ENCODE data around the gene SMYD3.
"Not testable (repeated sequence)": the region's sequence is repeated elsewhere in the genome, so short reads cannot be mapped to it uniquely, and the experiment has no call there.

Gene SMYD3

DNA sequence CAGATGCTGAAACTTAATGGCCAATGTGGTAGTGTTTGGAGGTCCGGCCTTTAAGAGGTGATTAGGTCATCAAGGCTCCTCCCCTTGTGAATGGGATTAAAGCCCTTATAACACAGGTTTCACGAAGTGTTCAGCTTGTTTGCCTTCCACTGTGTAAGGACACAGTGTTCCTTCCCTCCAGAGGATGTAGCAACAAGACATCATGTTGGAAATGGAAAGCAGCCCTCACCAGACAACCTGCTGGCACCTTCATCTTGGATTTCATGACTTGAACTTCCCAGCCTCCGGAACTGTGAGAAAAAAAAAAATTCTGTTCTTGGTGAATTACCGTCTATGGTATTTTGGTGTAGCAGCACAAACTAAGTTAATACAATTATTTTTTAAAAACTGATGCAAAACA, 738.5 kb downstream of the SMYD3 start:
- DNase-seq (ENCODE audit: low read depth) = no peak

DNA sequence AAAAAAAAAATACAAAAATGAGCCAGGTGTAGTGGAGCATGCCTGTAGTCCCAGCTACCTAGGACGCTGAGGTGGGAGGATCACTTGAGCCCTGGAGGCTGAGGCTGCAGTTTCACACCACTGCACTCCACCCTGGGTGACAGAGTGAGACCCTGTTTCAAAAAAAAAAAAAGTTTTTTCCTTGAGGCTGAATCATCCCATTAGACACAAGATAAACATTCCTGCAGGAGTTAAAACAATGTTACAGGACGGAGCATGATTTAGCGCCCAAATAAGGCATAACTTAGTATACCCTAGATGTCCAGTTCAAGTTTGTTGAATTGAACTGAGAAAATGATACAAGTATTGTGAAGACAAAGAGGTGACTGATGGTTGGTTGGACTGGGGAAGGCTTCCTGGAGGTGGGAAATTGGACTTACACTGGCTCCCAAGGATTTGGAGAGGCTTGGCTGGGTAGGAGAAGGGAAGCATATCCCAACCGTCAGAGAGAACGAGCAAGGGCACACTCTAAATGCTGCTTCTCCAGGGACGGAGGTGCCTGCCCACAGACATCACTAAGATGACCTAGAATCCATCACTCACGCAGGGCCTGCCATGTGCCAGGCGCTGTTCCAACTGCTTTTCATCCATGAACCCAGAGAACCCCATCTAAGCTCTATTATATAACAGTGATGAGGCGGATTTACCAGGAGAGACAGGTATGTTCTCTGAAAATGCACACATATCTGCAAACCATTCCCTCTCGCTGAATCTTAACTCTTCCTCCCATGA, 741.7 kb downstream of the SMYD3 start:
- peak; percentile 26 for DNase-seq (ENCODE audit: low read depth)

- DNase-seq (ENCODE audit: low read depth) = no peak
These were observed 743.2 kb downstream of the SMYD3 start for GRCh38 chr1:245763873-245764331.

DNA sequence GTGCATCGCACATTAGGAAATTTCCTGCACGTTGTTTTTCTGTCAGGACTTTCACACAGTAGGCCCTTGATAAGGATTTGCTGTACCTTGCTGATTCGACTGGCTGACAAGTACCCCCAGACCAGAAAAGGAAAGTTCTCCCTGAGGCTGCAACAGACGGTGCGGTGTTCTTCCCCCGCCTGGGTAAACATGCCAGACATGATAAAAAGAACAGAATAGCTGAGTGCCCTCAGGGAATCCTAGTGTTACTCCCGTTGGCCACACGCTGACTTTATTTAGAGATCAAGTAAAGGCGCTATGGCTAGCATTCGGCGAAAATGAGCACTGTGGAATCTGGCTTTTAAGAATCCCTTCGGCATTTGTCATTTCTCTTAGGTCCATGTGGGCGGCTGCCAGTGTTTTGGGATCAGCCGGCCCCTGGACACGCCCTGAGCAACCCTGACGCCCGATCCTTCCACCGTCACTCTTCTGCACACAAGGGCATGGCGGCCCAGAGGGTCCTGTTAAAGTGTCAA, 744.6 kb downstream of the SMYD3 start:
- DNase-seq (ENCODE audit: low read depth) = no peak

DNA sequence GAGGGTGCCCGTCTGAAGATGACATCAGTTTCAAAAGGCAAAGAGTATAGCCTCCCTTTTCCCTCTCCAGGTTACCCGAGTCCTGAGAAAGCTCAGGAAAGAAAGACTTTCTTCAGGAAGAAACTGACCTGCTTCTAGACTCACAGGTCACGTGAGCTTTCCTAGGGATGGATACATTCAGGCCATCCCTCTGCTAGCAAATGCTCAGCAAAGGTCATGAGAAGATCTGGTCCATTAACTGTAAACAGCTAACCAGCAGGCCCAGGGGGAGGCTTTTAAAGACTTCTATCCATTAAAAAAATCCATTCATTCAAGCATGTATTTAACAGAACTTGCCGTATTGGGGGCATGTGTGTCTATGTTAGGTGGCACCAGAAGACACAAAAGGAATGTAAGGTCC, 746.8 kb downstream of the SMYD3 start:
- no peak for DNase-seq (ENCODE audit: low read depth)

GRCh38 chr1:245754463-245754961, 752.6 kb downstream of the SMYD3 start:
- DNase-seq (ENCODE audit: low read depth) = no peak

- no peak for DNase-seq (ENCODE audit: low read depth)
These were observed 753.3 kb downstream of the SMYD3 start for GRCh38 chr1:245753807-245754206.

- DNase-seq (ENCODE audit: low read depth) = no peak
These were observed 754.5 kb downstream of the SMYD3 start for GRCh38 chr1:245752561-245752960.

DNA sequence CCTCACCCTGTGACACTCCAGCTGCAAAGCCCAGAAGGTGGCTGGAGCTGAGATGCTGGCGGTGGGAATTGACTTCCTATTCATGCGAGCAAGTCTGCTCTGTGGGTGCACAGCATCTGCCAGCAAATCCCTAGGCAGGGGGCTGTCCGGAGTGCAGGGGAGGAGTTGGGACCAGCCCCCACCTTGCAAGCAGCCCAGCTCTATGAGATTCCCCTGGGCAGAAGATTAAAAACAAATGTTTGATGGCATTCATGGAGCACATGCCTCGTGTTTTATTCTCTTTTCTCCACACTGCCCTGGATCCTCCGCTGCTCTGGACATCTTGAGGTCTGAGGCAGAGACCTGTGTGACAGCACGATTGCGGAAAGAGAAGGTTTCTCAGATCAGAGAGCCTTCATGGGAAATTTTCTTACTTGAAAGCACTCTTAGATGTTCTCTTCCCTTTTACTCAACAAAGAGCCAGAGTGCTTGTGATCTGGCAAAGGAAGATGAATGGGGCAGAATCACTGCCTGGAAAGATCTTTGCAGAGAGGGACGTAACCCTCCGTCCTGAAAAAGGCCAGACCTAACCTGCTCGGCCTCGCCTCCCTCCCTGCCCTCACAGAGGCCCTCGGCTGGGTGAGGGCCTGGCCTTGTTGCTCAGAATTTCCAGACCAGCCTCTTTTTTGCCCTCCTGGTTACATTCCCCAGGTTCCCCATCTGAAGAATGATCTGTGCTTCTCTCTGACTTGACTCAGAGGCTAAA, 755.2 kb downstream of the SMYD3 start:
- DNase-seq (ENCODE audit: low read depth) = no peak

DNA sequence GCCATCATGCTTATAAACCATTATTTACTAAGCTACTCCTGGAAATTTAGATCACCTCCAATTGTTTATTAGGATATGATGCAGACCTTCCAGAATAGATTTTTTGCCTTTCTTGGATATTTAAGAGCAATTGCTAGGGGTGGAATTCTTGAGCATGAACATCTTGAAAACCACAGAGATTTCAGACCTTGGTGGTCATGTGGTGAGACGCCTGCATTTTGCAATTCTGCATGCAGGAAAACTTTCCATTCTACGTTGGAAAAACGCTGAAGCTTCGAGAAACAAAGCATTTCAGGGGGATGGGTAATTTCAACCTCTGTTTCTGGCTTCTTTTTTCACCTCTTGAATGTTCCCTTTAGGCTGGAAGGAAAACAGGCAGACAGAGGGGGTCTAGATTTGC, 756.0 kb downstream of the SMYD3 start:
- no peak for DNase-seq (ENCODE audit: low read depth)

DNA sequence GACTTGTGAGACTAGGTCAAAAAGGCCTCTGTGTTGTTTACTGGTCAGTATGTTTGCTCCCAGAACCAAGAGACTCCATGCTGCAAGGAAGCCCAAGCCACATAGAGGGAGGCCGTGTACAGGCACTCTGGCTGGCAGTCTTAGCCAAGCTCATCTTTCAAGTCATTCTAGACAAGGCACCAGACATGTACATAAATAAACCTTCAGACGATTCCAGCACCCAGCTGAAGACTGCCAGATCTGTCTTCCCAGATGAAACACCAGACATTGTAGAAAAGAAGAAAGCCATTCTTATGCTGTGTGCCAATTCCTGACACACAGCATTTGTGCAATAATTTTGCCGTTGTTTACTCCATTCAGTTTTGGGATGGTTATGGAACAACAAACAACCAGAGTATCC, 756.8 kb downstream of the SMYD3 start:
- DNase-seq (ENCODE audit: low read depth) = no peak

DNA sequence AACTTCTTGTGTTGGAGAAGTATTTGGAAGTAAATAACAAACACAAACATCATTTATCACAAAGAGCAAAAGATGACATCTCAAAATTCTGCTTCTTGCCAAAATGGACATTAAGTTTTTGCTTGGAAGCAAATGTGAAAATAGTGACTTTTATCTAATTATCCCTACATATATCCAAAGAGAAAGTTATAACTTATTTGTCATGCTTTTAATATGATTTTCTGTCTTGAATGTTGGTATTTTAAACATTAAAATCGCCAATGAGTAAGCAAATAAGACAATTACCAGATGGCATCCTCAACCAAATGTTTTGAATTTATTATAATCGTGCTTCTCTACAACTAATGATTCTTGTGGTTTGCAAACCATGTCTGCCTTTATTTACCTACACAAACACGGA, 758.0 kb downstream of the SMYD3 start:
- DNase-seq (ENCODE audit: low read depth) = no peak

DNA sequence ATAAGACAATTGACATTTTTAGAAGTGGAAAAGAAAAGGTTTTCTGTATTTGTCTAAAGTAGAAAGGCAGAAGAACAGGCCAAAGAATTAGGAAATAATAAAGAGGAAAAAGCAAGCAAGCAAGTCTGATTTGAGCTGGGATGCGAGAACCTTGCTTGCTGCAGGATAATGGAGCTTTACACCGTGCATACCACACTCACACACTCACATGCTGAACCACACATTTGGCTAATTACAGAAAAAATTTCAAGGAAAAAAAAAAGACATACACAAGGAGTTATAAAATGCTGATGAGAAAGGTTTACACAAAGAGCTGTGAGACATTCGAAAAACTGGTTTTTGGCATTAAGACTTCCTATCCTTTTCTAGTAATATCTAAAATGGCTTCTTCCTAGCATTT, 758.4 kb downstream of the SMYD3 start:
- no peak for DNase-seq (ENCODE audit: low read depth)

- DNase-seq (ENCODE audit: low read depth) = no peak
These were observed 758.8 kb downstream of the SMYD3 start for GRCh38 chr1:245748240-245748639.

GRCh38 chr1:245742896-245743295, 764.2 kb downstream of the SMYD3 start:
- DNase-seq (ENCODE audit: low read depth) = no peak

DNA sequence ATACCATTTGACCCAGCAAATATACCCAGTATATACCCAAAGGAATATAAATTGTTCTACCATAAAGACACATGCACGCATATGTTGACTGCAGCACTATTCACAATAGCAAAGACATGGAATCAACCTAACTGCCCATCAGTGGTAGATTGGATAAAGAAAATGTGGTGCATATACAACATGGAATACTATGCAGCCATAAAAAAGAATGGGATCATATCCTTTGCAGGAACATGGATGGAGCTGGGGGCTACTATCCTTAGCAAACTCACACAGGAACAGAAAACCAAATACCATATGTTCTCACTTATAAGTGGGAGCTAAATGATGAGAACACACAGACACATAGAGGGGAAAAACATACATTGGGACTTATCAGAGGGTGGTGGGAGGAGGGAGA, 766.7 kb downstream of the SMYD3 start:
- DNase-seq (ENCODE audit: low read depth) = not testable (repeated sequence)

DNA sequence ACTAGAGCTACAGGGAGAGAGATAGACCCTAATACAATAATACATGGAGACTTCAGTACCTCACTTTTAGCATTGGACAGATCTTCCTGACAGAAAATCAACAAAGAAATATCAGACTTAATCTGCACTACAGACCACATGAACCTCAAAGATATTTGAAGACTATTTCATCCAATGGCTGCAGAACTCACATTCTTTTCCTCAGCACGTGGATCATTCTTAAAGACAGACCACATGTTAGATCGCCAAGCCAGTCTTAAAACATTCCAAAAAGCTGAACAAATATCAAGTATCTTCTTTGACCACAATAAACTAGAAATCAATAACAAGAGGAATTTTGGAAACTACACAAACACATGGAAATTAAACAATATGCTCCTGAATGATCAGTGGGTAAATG, 776.3 kb downstream of the SMYD3 start:
- DNase-seq (ENCODE audit: low read depth) = no peak

GRCh38 chr1:245728035-245728434, 779.0 kb downstream of the SMYD3 start:
- not testable (repeated sequence) for DNase-seq (ENCODE audit: low read depth)

DNA sequence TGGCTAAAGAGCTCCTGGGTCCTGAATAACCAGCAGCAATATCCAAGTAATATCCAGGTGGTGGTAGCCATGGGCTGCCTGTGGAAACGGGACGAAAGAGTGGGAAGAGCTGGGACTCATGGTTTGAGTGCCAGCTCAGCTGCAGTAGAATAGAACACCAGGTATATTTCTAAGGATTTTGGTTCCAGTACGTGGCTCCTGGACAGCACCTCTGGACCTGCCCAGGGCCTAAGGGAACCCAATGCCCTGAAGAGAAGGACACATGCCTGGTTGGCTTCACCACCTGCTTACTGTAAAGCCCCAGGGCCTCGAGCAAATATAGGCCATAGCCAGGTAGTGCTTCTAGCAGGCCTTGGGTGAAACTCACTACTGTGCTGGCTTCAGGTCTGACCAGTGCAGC, 785.6 kb downstream of the SMYD3 start:
- no peak for DNase-seq (ENCODE audit: low read depth)

DNA sequence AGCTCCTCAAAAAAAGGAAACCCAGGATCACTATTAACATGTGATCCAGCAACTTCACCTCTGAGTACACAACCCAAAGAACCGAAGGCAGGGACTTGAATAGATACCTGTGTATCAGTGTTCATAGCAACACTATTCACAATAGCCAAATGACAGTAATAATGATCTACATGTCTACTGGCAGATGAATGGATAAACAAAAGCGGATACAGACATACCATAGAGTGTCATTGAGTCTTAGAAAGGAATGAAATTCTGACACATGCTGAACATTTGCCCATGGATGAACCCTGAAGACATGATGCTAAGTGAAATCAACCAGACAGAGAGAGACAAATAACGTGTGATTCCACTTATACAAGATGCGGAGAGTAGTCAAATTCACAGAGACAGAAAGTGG, 788.1 kb downstream of the SMYD3 start:
- DNase-seq (ENCODE audit: low read depth) = no peak

- DNase-seq (ENCODE audit: low read depth) = no peak
These were observed 789.0 kb downstream of the SMYD3 start for GRCh38 chr1:245718123-245718522.

GRCh38 chr1:245717611-245718010, 789.5 kb downstream of the SMYD3 start:
- no peak for DNase-seq (ENCODE audit: low read depth)

DNA sequence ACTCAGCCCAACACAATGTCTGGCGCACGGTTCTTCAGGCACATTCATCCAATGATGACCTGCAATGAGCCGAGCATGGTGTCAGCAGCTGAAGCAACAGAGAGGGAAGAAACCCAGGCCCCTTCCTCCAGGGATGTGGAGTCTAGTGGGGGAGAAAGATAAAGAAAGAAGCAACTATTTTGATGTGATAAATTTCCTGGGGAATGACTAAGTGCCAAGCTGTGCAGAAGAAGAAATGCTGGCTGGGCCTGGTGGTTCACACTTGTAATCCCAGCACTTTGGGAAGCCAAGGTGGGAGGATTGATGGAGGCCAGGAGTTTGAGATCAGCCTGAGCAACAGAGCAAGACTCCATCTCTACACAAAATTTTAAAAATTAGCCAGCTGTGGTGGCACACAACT, 790.5 kb downstream of the SMYD3 start:
- DNase-seq (ENCODE audit: low read depth) = no peak
